Left ventricle myocardium inferior (tissue), 1 donor: ENCODE data around the gene CEP78. TPM values are rescaled to one million over a fixed set of nuclear protein-coding genes. Genes with fewer than 3 reads are reported as not detected.
"Not testable (repeated sequence)": the region's sequence is repeated elsewhere in the genome, so short reads cannot be mapped to it uniquely, and the experiment has no call there.

Source experiments
- DNase-seq: peaks from one replicate; pipeline ENCODE4 v3.0.0-alpha.2; 2020
- H3K27ac ChIP-seq: fragments of 200-600 bp; replicated peaks from 2 replicates; pipeline ENCODE4 v1.8.0; 2021
- H3K27me3 ChIP-seq: fragments of 200-600 bp; 2 replicates; pipeline ENCODE4 v1.8.0; 2021; ENCODE audit warnings: low read depth
- H3K36me3 ChIP-seq: fragments of 200-600 bp; 2 replicates; pipeline ENCODE4 v1.8.0; 2021
- H3K4me1 ChIP-seq: fragments of 200-600 bp; 2 replicates; pipeline ENCODE4 v1.8.0; 2021
- H3K4me3 ChIP-seq: fragments of 200-600 bp; 2 replicates; pipeline ENCODE4 v1.8.0; 2021; ENCODE audit warnings: mild to moderate bottlenecking, moderate library complexity
- H3K9me3 ChIP-seq: fragments of 200-600 bp; replicated peaks from 2 replicates; pipeline ENCODE4 v1.8.0; 2021
- intact Hi-C: fragments of 100-400 bp; cut with micrococcal nuclease; formaldehyde crosslinking; loops from one replicate; pipeline ENCODE4 v1.11.0; 2022
- total RNA-seq: library from RNA; stranded (reverse); fragmentation: NEBNext Ultra II Directional; extraction: Animal tissue kit (Norgen Biotek cat#: 25700); gene quantifications from one replicate; pipeline ENCODE4 v1.2.1, GENCODE V29; 2021
- TF ChIP-seq, protein P1 (sequence below): fragments of 200-600 bp; IDR thresholded peaks from 2 replicates; pipeline ENCODE4 v1.8.0; 2021; ENCODE audit warnings: antibody characterized with exemption, mild to moderate bottlenecking, borderline replicate concordance
- donor health status: DM: no; HTN: yes; CAD: no; lungs with severe emphysema.

CEP78 gene
- total RNA-seq, 1 donor from 2014 or later = 3.4 TPM

GRCh38 chr9:78273761-78274160 is 37.9 kb downstream of the CEP78 start:
- Histone ChIP-seq H3K36me3 (peaks cover 16% of the 10 kb centered on the region), H3K4me3 (no peak overlapping the region), H3K27me3 (no peaks in the 10 kb centered on the region), H3K4me1 (no peaks in the 10 kb centered on the region), H3K27ac (no peak overlapping the region), H3K9me3 (no peaks in the 10 kb centered on the region)
- DNase-seq = no peak
- TF ChIP-seq, protein P1, sequence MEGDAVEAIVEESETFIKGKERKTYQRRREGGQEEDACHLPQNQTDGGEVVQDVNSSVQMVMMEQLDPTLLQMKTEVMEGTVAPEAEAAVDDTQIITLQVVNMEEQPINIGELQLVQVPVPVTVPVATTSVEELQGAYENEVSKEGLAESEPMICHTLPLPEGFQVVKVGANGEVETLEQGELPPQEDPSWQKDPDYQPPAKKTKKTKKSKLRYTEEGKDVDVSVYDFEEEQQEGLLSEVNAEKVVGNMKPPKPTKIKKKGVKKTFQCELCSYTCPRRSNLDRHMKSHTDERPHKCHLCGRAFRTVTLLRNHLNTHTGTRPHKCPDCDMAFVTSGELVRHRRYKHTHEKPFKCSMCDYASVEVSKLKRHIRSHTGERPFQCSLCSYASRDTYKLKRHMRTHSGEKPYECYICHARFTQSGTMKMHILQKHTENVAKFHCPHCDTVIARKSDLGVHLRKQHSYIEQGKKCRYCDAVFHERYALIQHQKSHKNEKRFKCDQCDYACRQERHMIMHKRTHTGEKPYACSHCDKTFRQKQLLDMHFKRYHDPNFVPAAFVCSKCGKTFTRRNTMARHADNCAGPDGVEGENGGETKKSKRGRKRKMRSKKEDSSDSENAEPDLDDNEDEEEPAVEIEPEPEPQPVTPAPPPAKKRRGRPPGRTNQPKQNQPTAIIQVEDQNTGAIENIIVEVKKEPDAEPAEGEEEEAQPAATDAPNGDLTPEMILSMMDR = no peak
- intact Hi-C loops = no loop called here

- Histone ChIP-seq H3K27me3 (no peaks in the 10 kb centered on the region), H3K4me1 (peaks cover 14% of the 10 kb centered on the region), H3K4me3 (no peak overlapping the region), H3K27ac (no peak overlapping the region), H3K9me3 (no peaks in the 10 kb centered on the region), H3K36me3 (no peaks in the 10 kb centered on the region)
- no peak for DNase-seq
- intact Hi-C loops = no loop called here
- TF ChIP-seq, protein P1 = no peak
Observed at GRCh38 chr9:78278177-78278777, 42.4 kb downstream of the CEP78 start.

- H3K4me1 ChIP-seq = peaks cover 14% of the 10 kb centered on the region
- no peaks in the 10 kb centered on the region for H3K36me3 ChIP-seq
- no peak overlapping the region for H3K27ac ChIP-seq
- DNase-seq = no peak
- no peaks in the 10 kb centered on the region for H3K9me3 ChIP-seq
- no peaks in the 10 kb centered on the region for H3K27me3 ChIP-seq
- H3K4me3 ChIP-seq = no peak overlapping the region
- intact Hi-C loops = no loop called here
- TF ChIP-seq, protein P1 = no peak
Observed at GRCh38 chr9:78278801-78279200, 42.9 kb downstream of the CEP78 start.

- TF ChIP-seq, protein P1 = no peak
- Histone ChIP-seq H3K4me3 (no peak overlapping the region), H3K9me3 (no peaks in the 10 kb centered on the region), H3K27ac (peak overlapping the region; percentile 43), H3K36me3 (no peaks in the 10 kb centered on the region), H3K27me3 (peaks cover 17% of the 10 kb centered on the region), H3K4me1 (peaks cover 14% of the 10 kb centered on the region)
- peak; percentile 83 for DNase-seq
- intact Hi-C loops = no loop called here
Observed at GRCh38 chr9:78280982-78281668, 45.2 kb downstream of the CEP78 start.

DNA sequence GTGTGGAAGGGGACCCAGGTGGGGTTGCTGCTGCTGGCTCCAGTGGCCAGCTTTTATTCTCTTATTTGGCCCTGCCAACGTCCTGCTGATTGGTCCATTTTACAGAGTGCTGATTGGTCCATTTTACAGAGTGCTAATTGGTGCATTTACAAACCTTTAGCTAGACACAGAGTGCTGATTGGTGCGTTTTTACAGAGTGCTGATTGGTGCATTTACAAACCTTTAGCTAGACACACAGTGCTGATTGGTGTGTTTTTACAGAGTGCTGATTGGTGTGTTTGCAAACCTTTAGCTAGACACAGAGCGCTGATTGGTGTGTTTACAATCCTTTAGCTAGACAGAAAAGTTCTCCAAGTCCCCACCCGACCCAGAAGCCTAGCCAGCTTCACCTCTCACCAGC is 48.3 kb downstream of the CEP78 start:
- H3K4me3 ChIP-seq, H3K36me3 ChIP-seq, H3K27ac ChIP-seq, intact Hi-C loops, DNase-seq, H3K9me3 ChIP-seq: not testable (repeated sequence)
- peaks cover 14% of the 10 kb centered on the region for H3K4me1 ChIP-seq
- peaks cover 33% of the 10 kb centered on the region for H3K27me3 ChIP-seq

- DNase-seq = no peak
- no peak overlapping the region for H3K4me3 ChIP-seq
- H3K36me3 ChIP-seq = no peaks in the 10 kb centered on the region
- intact Hi-C loops = no loop called here
- H3K27ac ChIP-seq = no peak overlapping the region
- peaks cover 33% of the 10 kb centered on the region for H3K27me3 ChIP-seq
- TF ChIP-seq, protein P1 = no peak
- no peaks in the 10 kb centered on the region for H3K9me3 ChIP-seq
- peaks cover 9% of the 10 kb centered on the region for H3K4me1 ChIP-seq
Observed at GRCh38 chr9:78286125-78286524, 50.2 kb downstream of the CEP78 start.
